Esophagus muscularis mucosa (tissue), 4 donors: ENCODE results near the gene ZBTB8A. TPM values are rescaled to one million over a fixed set of nuclear protein-coding genes. Genes with fewer than 3 reads are reported as not detected.

Source experiments
- DNase-seq: peaks from one replicate; pipeline ENCODE4 v3.0.0-alpha.2; 2017; ENCODE audit errors: extremely low spot score
- H3K27ac ChIP-seq, 4 donors: fragments of 200-600 bp; sonication (generic); replicated peaks in 1 of 4; 1 replicate in 3 of 4; 2 replicates in 1 of 4; pipeline ENCODE4 v1.5.1; 2016 to 2019; ENCODE audit warnings: mild to moderate bottlenecking in 1 of 4
- H3K27me3 ChIP-seq, 4 donors: fragments of 200-600 bp; sonication (generic); one replicate each; pipeline versions ENCODE4 v1.5.1 to v1.6.0; 2016 to 2019
- H3K36me3 ChIP-seq, 4 donors: fragments of 200-600 bp; sonication (generic); one replicate each; pipeline ENCODE4 v1.5.1; 2016 to 2019
- H3K4me1 ChIP-seq, 4 donors: fragments of 200-600 bp; sonication (generic); one replicate each; pipeline ENCODE4 v1.5.1; 2016 to 2019
- H3K4me3 ChIP-seq, 4 donors: fragments of 200-600 bp; sonication (generic); 1 replicate in 2 of 4; 2 replicates in 2 of 4; pipeline ENCODE4 v1.5.1; 2016 to 2019; ENCODE audit warnings: mild to moderate bottlenecking in 4 of 4, moderate library complexity in 1 of 4
- H3K9me3 ChIP-seq, 4 donors: fragments of 200-600 bp; sonication (generic); 1 replicate in 3 of 4; 2 replicates in 1 of 4; pipeline ENCODE4 v1.5.1; 2016 to 2019
- EP300 ChIP-seq: sonication (generic); formaldehyde crosslinking; IDR thresholded peaks from one replicate; pipeline ENCODE4 v1.6.1; 2017; ENCODE audit warnings: antibody characterized with exemption
- POLR2A ChIP-seq: fragments of 450-650 bp; IDR thresholded peaks from one replicate; pipeline ENCODE4 v1.6.1; 2017; ENCODE audit warnings: antibody characterized with exemption, moderate library complexity, mild to moderate bottlenecking, low read depth
- POLR2AphosphoS5 ChIP-seq, 2 donors: sonication (generic); formaldehyde crosslinking; IDR thresholded peaks; one replicate each; pipeline ENCODE4 v1.6.1; 2017; ENCODE audit warnings: antibody characterized with exemption in 2 of 2
- WGBS: methylation state at CpG from one replicate; pipeline ENCODE4 v1.1.5; 2018; 5-methylcytosine and 5-hydroxymethylcytosine counted together
- intact Hi-C: fragments of 100-400 bp; cut with DNase I; formaldehyde crosslinking; loops from one replicate; pipeline ENCODE4 v1.15.1; 2023
- total RNA-seq, 4 donors: library from RNA; depleted of rRNA; stranded (reverse); fragments of >200 nt; gene quantifications; one replicate each; pipeline versions ENCODE4 v1.1.0 to v1.2.1, GENCODE V29; 2016
- TF ChIP-seq, protein P1 (sequence below), 3 experiments: fragments of 200-600 bp in 2 of 3; fragments of 450-650 bp in 1 of 3; sonication (generic) in 2 of 3; IDR thresholded peaks; one replicate each; pipeline ENCODE4 v1.5.1; 2017 to 2019; ENCODE audit warnings: antibody characterized with exemption in 3 of 3, mild to moderate bottlenecking in 2 of 3, moderate library complexity in 1 of 3

ZBTB8A gene
- total RNA-seq, 4 donors from 2014 or later = 6.8 to 12.0 (median 10.3) TPM

DNA sequence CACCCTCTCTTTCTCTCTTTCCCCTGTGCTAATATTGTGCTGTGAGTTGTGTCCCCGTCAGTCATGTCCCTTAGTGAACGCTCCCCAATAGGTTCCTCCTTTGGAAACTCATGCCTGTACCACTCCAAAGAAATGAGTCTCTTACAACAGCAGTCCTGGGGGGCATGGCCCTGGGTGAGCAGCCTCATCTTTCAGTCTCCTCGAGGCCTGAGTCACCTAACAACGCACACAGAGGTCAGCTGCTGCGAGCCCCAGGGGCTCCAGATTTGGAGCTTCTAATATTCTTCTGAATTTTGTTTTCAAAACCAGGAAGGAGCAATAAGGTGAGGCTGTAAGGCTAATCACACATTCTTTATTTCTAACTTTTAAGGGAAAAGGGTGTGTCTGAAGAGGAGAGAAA lies 30.5 kb upstream of the ZBTB8A start:
- H3K4me3 ChIP-seq = no peak overlapping the region
- intact Hi-C loops = no loop called here
- no peaks in the 10 kb centered on the region for H3K4me1 ChIP-seq
- TF ChIP-seq EP300 (no peak), POLR2A (no peak), POLR2AphosphoS5 (IDR thresholded peaks at IDR 0.05) (no peak)
- TF ChIP-seq, protein P1, sequence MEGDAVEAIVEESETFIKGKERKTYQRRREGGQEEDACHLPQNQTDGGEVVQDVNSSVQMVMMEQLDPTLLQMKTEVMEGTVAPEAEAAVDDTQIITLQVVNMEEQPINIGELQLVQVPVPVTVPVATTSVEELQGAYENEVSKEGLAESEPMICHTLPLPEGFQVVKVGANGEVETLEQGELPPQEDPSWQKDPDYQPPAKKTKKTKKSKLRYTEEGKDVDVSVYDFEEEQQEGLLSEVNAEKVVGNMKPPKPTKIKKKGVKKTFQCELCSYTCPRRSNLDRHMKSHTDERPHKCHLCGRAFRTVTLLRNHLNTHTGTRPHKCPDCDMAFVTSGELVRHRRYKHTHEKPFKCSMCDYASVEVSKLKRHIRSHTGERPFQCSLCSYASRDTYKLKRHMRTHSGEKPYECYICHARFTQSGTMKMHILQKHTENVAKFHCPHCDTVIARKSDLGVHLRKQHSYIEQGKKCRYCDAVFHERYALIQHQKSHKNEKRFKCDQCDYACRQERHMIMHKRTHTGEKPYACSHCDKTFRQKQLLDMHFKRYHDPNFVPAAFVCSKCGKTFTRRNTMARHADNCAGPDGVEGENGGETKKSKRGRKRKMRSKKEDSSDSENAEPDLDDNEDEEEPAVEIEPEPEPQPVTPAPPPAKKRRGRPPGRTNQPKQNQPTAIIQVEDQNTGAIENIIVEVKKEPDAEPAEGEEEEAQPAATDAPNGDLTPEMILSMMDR (IDR thresholded peaks at IDR 0.05) = no peak
- no peaks in the 10 kb centered on the region for H3K36me3 ChIP-seq
- no peak overlapping the region for H3K27ac ChIP-seq
- H3K27me3 ChIP-seq = no peaks in the 10 kb centered on the region
- no peak for DNase-seq
- no peaks in the 10 kb centered on the region for H3K9me3 ChIP-seq
- WGBS = 81% methylated on average over 5 of the region's 5 CpGs

DNA sequence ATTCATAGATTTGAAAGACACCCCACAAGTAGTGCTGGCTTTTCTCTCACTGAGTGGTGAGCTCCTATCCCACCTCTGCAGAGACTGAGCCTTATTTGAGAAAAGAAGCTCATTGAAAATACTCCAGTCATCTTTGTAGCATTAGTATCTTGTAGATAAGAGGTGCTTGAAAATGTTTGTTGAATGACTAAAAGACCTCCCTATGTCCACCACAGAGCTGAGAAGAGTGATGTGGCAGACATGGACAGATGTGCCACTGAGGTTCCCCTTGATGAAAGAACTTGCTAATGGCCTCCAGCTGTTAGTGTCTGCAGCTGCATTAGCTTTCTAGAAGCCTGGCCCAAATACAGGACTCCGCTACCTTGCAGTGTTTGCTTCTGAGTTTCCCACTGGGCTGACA lies 29.3 kb upstream of the ZBTB8A start:
- no peak for DNase-seq
- WGBS = 100% methylated on average over 1 of the region's 1 CpG
- intact Hi-C loops = loop anchor here (10.0 kb wide), 1 partner anchor 265 kb away; no protein-coding TSS in a partner anchor
- Histone ChIP-seq H3K36me3 (no peaks in the 10 kb centered on the region), H3K9me3 (no peaks in the 10 kb centered on the region), H3K27me3 (no peaks in the 10 kb centered on the region), H3K27ac (no peak overlapping the region), H3K4me1 (no peaks in the 10 kb centered on the region), H3K4me3 (no peak overlapping the region)
- no peak for TF ChIP-seq POLR2AphosphoS5 (IDR thresholded peaks at IDR 0.05)
- TF ChIP-seq, protein P1 (IDR thresholded peaks at IDR 0.05) = no peak
- TF ChIP-seq EP300 = no peak
- no peak for TF ChIP-seq POLR2A

DNA sequence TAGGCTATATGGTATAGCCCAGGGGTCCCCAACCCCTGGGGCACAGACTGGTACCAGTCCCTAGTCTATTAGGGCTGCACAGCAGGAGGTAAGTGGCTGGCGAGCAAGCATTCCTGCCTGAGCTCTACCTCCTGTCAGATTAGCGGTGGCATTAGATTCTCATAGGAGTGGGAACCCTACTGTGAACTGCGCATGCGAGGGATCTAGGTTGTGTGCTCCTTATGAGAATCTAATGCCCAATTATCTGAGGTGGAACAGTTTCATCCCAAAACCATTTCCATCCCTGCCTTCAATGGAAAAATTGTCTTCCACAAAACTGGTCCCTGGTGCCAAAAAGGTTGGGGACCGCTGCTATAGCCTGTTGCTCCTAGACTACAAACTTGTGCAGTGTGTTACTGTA lies 22.8 kb upstream of the ZBTB8A start:
- Histone ChIP-seq H3K36me3 (no peaks in the 10 kb centered on the region), H3K27me3 (no peaks in the 10 kb centered on the region), H3K27ac (no peak overlapping the region), H3K4me1 (peaks cover 0 to 9% (median 6%) of the 10 kb centered on the region in 4 donors), H3K9me3 (no peaks in the 10 kb centered on the region), H3K4me3 (no peak overlapping the region)
- TF ChIP-seq, protein P1 (IDR thresholded peaks at IDR 0.05) = no peak
- TF ChIP-seq EP300 (no peak), POLR2A (no peak), POLR2AphosphoS5 (IDR thresholded peaks at IDR 0.05) (no peak)
- 89% methylated on average over 5 of the region's 5 CpGs for WGBS
- intact Hi-C loops = loop anchor here (10.0 kb wide), 1 partner anchor 258 kb away; no protein-coding TSS in a partner anchor
- no peak for DNase-seq

DNA sequence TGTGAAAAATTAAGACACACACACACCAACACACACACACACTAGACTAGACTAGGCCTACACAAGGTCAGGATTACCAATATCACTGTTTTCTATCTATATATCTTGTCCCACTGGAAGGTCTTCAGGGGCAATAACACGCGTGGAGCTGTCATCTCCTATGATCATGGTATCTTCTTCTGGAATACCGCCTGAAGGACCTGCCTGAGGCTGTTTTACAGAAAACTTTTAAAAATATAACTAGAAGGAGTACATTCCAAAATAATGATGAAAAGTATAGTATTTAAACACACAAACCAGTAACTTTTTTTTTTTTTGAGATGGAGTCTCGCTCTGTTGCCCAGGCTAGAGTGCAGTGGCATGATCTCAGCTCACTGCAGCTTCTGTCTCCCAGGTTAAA lies 20.3 kb upstream of the ZBTB8A start:
- 97% methylated on average over 4 of the region's 4 CpGs for WGBS
- no peaks in the 10 kb centered on the region for H3K36me3 ChIP-seq
- peaks cover 0 to 9% (median 6%) of the 10 kb centered on the region in 4 donors for H3K4me1 ChIP-seq
- intact Hi-C loops = loop anchor here (10.0 kb wide), 1 partner anchor 256 kb away; no protein-coding TSS in a partner anchor
- no peaks in the 10 kb centered on the region for H3K9me3 ChIP-seq
- H3K27me3 ChIP-seq = no peaks in the 10 kb centered on the region
- H3K4me3 ChIP-seq = no peak overlapping the region
- DNase-seq = no peak
- TF ChIP-seq POLR2A (no peak), POLR2AphosphoS5 (IDR thresholded peaks at IDR 0.05) (no peak), EP300 (no peak)
- no peak overlapping the region for H3K27ac ChIP-seq

DNA sequence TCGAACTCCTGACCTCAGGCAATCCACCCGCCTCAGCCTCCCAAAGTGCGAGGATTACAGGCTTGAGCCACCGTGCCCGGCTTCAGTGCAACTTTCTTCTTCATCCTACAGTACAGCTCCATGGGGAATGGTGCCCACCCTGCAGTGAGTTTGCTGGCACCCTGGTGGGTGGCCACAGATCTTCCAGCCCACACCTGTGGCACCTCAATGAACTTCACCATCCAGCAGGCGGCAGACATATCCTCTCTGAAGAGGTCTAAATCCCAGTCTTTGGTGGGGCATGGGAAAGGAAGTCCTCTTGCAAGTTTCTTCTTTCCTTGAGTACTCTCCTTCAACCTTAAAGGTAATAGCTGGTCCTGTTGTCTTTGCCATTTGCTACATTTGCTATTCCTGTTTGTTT lies 18.1 kb upstream of the ZBTB8A start:
- no peak overlapping the region for H3K4me3 ChIP-seq
- no peak for TF ChIP-seq POLR2A
- TF ChIP-seq EP300 = no peak
- TF ChIP-seq POLR2AphosphoS5 (IDR thresholded peaks at IDR 0.05) = no peak
- TF ChIP-seq, protein P1 (IDR thresholded peaks at IDR 0.05) = no peak
- no peaks in the 10 kb centered on the region for H3K36me3 ChIP-seq
- peaks cover 0 to 13% (median 9%) of the 10 kb centered on the region in 4 donors for H3K4me1 ChIP-seq
- 89% methylated on average over 4 of the region's 6 CpGs for WGBS
- H3K27me3 ChIP-seq = no peaks in the 10 kb centered on the region
- DNase-seq = no peak
- intact Hi-C loops = loop anchor here (10.0 kb wide), 2 partner anchors 94 to 354 kb away; partner anchors contain the start of gene FNDC5
- H3K9me3 ChIP-seq = no peaks in the 10 kb centered on the region
- H3K27ac ChIP-seq = no peak overlapping the region
